AG04450 (cell line): Measurements from ENCODE around the gene SND1. TPM values are rescaled to one million over a fixed set of nuclear protein-coding genes. Genes with fewer than 3 reads are reported as not detected.

Experiments used
- CTCF ChIA-PET: fragments of 300-600, 350-600 bp; formaldehyde crosslinking; extraction: SDS; loops from one replicate; lab custom pipeline; 2022; ENCODE audit warnings: antibody characterized with exemption, inconsistent platforms; lab: Charles Lee
- POLR2A ChIA-PET: fragments of 350-600 bp; formaldehyde crosslinking; extraction: SDS; loops from one replicate; lab custom pipeline; 2021; ENCODE audit warnings: antibody characterized with exemption, inconsistent platforms; lab: Yijun Ruan, JAX
- DNase-seq: peaks from one replicate; pipeline ENCODE4 v3.0.0-alpha.2; 2011; ENCODE audit warnings: low read depth, low spot score
- H3K27ac ChIP-seq: one replicate; pipeline ENCODE4 v1.5.1; 2012; ENCODE audit warnings: low read depth, low read length, control low read depth
- H3K27me3 ChIP-seq: one replicate; pipeline ENCODE4 v1.6.0; 2012; ENCODE audit warnings: low read length; ENCODE audit not compliant: control insufficient read depth, insufficient read depth
- H3K4me3 ChIP-seq: 2 replicates; pipeline ENCODE4 v1.5.1; 2011; ENCODE audit warnings: mild to moderate bottlenecking, low read depth, low read length, control low read depth
- H3K9me3 ChIP-seq: 2 replicates; pipeline ENCODE4 v1.5.1; 2012; ENCODE audit warnings: low read length; ENCODE audit not compliant: control insufficient read depth, insufficient read depth
- polyA plus RNA-seq: library from polyadenylated mRNA; depleted of rRNA; stranded (reverse); fragments of >200 nt; gene quantifications from 2 replicates; pipeline ENCODE4 v1.2.3, GENCODE V29; 2011
- TF ChIP-seq, protein P1 (sequence below): IDR thresholded peaks from 2 replicates; pipeline ENCODE4 v1.5.1; 2011; ENCODE audit warnings: low read depth, low read length, control low read depth, inconsistent platforms

SND1 gene
- polyA plus RNA-seq, 1 experiment: 247 TPM

DNA sequence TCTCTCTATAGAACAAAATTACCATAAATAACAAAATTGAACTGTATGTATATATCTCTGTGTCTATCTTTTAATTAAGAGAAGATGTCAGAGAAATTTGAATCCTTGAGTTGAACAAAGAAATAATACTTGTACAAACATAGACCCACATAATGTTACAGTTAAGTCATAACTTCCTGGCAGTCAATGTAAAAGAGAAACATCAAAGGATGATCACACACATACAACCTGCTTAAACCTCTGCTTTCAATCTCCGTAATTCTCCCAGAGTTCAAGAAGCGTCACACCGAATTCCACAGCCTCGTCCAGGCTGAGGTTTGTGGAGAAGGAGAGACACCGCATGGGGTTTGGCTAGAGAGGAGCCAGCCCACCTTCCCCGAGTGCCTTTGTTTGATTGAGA, 419.4 kb downstream of the SND1 start:
- CTCF ChIA-PET: no interaction called here
- DNase-seq: no peak
- no peak overlapping the region for H3K27ac ChIP-seq
- TF ChIP-seq, protein P1, sequence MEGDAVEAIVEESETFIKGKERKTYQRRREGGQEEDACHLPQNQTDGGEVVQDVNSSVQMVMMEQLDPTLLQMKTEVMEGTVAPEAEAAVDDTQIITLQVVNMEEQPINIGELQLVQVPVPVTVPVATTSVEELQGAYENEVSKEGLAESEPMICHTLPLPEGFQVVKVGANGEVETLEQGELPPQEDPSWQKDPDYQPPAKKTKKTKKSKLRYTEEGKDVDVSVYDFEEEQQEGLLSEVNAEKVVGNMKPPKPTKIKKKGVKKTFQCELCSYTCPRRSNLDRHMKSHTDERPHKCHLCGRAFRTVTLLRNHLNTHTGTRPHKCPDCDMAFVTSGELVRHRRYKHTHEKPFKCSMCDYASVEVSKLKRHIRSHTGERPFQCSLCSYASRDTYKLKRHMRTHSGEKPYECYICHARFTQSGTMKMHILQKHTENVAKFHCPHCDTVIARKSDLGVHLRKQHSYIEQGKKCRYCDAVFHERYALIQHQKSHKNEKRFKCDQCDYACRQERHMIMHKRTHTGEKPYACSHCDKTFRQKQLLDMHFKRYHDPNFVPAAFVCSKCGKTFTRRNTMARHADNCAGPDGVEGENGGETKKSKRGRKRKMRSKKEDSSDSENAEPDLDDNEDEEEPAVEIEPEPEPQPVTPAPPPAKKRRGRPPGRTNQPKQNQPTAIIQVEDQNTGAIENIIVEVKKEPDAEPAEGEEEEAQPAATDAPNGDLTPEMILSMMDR: no peak
- POLR2A ChIA-PET: no interaction called here
- H3K4me3 ChIP-seq: no peak overlapping the region
- no peaks in the 10 kb centered on the region for H3K27me3 ChIP-seq
- H3K9me3 ChIP-seq: no peaks in the 10 kb centered on the region

DNA sequence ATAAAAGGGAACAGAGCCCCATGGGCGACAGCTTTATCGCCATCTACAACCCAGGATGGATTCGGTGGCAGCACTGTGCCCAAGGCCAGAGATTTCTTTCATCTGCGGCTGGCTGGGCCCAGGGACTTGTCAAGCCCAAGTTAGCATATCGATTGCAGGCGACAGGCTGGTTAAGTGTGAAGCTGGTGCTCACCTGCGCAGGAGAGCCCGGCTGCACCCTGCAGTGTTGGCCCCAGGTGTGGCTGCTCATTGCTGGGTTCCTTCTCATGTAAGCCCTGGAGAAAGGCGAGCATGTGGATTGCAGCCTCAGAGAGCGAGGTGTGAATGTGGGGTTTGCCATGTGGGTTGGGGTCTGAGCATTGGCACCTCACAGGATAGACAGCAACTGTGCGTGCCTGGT, 419.8 kb downstream of the SND1 start:
- ChIA-PET CTCF (no interaction called here), POLR2A (no interaction called here)
- Histone ChIP-seq H3K4me3 (no peak overlapping the region), H3K9me3 (no peaks in the 10 kb centered on the region), H3K27ac (no peak overlapping the region), H3K27me3 (no peaks in the 10 kb centered on the region)
- TF ChIP-seq, protein P1: no peak
- no peak for DNase-seq

DNA sequence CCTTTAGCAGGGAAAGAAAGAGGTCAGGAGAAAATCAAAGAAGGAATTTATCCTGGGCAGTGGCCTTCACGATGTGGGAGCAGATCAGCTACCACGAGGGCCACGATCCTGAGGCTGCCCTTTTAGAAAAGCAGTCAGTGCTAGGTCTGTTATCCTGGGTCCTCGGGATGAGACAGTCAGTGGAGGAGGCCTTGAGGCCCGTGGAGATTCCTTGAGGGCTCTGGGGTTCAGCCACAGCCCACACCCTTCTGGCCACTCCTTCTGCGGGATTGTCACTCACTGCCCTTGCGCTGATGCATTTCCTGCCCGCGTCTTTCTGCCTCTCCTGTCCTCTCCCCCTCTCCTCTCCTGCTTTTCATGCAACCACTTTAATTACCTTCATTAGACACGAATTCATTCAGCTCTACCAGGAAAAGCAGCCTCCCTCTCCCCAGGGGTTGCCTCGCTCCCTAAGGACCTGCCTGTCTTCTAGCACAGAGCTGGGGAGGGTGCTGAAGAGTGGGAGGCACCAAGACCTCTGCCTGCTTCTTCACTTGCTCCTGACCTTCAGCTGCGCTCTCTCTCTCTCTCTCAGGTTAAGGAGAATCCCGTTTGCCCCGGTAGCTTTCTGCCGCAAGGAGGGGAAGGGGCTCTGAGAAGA, 421.8 kb downstream of the SND1 start:
- no peak overlapping the region for H3K27ac ChIP-seq
- H3K9me3 ChIP-seq: no peaks in the 10 kb centered on the region
- DNase-seq: no peak
- no peak overlapping the region for H3K4me3 ChIP-seq
- H3K27me3 ChIP-seq: no peaks in the 10 kb centered on the region
- CTCF ChIA-PET: no interaction called here
- POLR2A ChIA-PET: no interaction called here
- TF ChIP-seq, protein P1: no peak

DNA sequence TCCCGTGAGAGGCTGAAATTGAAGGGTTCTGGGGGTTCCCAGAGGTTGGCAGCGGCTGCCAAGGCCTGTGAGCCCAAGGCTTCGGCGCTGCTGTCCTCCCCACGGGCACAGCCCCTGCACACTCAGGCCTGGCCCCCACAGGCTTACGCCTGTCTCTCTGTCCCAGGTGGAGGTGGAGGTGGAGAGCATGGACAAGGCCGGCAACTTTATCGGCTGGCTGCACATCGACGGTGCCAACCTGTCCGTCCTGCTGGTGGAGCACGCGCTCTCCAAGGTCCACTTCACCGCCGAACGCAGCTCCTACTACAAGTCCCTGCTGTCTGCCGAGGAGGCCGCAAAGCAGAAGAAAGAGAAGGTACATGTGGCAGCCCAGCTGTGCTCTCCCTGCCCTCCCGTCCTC, 422.3 kb downstream of the SND1 start:
- TF ChIP-seq, protein P1: no peak
- POLR2A ChIA-PET: no interaction called here
- DNase-seq: no peak
- Histone ChIP-seq H3K4me3 (no peak overlapping the region), H3K27me3 (no peaks in the 10 kb centered on the region), H3K27ac (no peak overlapping the region), H3K9me3 (no peaks in the 10 kb centered on the region)
- CTCF ChIA-PET: no interaction called here

DNA sequence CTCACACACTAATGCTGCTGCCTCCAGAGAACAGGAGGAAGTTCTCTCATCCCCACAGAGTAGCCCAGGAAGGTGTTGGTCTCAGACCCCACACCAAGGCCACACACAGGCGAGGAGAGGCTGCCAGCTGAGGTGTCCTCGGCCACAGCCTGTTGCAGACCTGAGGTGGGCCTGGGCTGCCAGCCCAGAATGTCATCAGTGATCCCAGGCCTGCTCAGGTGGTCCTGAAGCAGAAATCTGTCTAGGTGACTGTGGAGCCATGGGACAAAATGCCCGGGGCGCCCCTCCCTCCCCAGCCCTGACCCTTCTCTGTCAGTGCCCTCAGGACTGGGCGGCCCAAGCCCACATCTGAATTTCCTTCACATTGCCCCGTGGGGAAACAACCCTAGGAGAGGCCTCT, 422.7 kb downstream of the SND1 start:
- ChIA-PET POLR2A (no interaction called here), CTCF (interaction anchor here (0.6 kb wide), 1 partner anchor 135 kb away, joined by 4 read pairs; no protein-coding TSS in a partner anchor)
- Histone ChIP-seq H3K9me3 (no peaks in the 10 kb centered on the region), H3K4me3 (no peak overlapping the region), H3K27ac (no peak overlapping the region), H3K27me3 (no peaks in the 10 kb centered on the region)
- DNase-seq: no peak
- TF ChIP-seq, protein P1: no peak
